Keratinocyte (primary cell): ENCODE measurements around the gene RGS6.

ENCODE experiments used
- EZH2 ChIP-seq: IDR thresholded peaks from one replicate; pipeline ENCODE4 v1.6.1; 2012; ENCODE audit warnings: inconsistent platforms, mild to moderate bottlenecking, low read length, moderate library complexity
- TF ChIP-seq, protein P1 (sequence below), 3 experiments: IDR thresholded peaks in 1 of 3; conservative IDR thresholded peaks in 1 of 3; optimal IDR thresholded peaks in 1 of 3; 2 replicates in 2 of 3; 3 replicates in 1 of 3; pipeline versions ENCODE3 to v1.5.1; 2011; ENCODE audit warnings: low read length in 3 of 3, mild to moderate bottlenecking in 3 of 3, moderate library complexity in 2 of 3, control low read depth in 1 of 3, inconsistent platforms in 1 of 3; ENCODE audit not compliant: insufficient read depth in 2 of 3; ENCODE audit errors: extremely low read depth in 1 of 3

DNA sequence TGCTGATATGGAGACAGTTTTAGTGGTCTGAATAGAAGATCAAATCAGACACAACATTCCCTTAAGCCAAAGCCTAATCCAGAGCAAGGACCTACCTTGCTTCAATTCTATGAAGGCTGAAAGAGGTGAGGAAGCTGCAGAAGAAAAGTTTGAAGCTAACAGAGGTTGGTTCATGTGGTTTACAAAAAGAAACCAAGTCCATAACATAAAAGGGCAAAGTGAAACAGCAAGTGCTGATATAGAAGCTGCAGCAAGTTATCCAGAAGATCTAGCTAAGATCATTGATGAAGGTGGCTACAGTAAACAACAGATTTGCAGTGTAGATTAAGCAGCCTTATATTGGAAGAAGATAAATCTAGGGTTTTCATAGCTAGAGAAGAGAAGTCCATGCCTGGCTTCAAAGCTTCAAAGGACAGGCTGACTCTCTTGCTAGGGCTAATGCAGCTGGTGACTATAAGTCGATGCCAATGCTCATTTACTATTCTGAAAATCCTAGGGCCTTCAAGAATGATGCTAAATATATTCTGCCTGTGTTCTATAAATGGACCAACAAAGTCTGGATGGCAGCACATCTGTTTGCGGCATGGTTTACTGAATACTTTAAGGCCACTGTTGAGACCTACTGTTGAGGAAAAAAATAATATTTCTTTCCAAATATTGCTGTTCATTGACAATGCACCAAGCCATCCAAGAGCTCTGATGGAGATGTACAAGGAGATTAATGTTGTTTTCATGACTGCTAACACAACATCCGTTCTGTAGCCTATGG is 600.6 kb downstream of the RGS6 start:
- TF ChIP-seq, protein P1, sequence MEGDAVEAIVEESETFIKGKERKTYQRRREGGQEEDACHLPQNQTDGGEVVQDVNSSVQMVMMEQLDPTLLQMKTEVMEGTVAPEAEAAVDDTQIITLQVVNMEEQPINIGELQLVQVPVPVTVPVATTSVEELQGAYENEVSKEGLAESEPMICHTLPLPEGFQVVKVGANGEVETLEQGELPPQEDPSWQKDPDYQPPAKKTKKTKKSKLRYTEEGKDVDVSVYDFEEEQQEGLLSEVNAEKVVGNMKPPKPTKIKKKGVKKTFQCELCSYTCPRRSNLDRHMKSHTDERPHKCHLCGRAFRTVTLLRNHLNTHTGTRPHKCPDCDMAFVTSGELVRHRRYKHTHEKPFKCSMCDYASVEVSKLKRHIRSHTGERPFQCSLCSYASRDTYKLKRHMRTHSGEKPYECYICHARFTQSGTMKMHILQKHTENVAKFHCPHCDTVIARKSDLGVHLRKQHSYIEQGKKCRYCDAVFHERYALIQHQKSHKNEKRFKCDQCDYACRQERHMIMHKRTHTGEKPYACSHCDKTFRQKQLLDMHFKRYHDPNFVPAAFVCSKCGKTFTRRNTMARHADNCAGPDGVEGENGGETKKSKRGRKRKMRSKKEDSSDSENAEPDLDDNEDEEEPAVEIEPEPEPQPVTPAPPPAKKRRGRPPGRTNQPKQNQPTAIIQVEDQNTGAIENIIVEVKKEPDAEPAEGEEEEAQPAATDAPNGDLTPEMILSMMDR (optimal IDR thresholded peaks at IDR 0.05 in 1 of 3, IDR thresholded peaks at IDR 0.05 in 1 of 3, conservative IDR thresholded peaks at IDR 0.05 in 1 of 3; ENCODE audit: extremely low read depth in 1 of 3, insufficient read depth in 2 of 3, low read length in 3 of 3): no peak
- TF ChIP-seq EZH2: no peak
